ENCODE data around the gene ANO7.

ANO7 gene

GRCh38 chr2:241204490-241204889 lies 16.0 kb downstream of the ANO7 start:
- Histone ChIP-seq H3K79me2 (ENCODE audit: control insufficient read depth, insufficient read depth, low read length, poor library complexity) (no peaks in the 10 kb centered on the region), H3K9ac (ENCODE audit: low read length) (no peak overlapping the region), H3K4me1 (ENCODE audit: control insufficient read depth in 1 of 2, insufficient read depth in 2 of 2, low read length in 2 of 2) (peaks cover 0 to 8% of the 10 kb centered on the region in 2 experiments), H3K4me2 (ENCODE audit: low read length) (no peak overlapping the region), H3K36me3 (ENCODE audit: control insufficient read depth in 1 of 2, insufficient read depth in 2 of 2, low read length in 2 of 2) (no peaks in the 10 kb centered on the region), H2BK5ac (ENCODE audit: low read depth, low read length, poor library complexity) (no peak overlapping the region), H3K18ac (ENCODE audit: low read length) (no peak overlapping the region), H3K79me1 (ENCODE audit: low read length) (peaks cover 2% of the 10 kb centered on the region), H3K4ac (ENCODE audit: low read depth, low read length) (no peak overlapping the region), H3K9me3 (ENCODE audit: insufficient read depth, low read depth, low read length) (no peaks in the 10 kb centered on the region), H2AFZ (ENCODE audit: insufficient read depth, low read length, poor library complexity) (no peak overlapping the region), H4K12ac (ENCODE audit: low read depth, low read length) (no peak overlapping the region), H3K4me3 (ENCODE audit: low read depth, low read length) (no peak overlapping the region), H3K23ac (ENCODE audit: low read length) (no peak overlapping the region), H3K27ac (ENCODE audit: low read depth, low read length) (no peak overlapping the region), H4K8ac (ENCODE audit: low read depth, low read length) (no peak overlapping the region), H3K27me3 (ENCODE audit: insufficient read depth, low read length) (no peaks in the 10 kb centered on the region), H2BK12ac (ENCODE audit: low read length) (no peak overlapping the region), H3K14ac (ENCODE audit: low read length) (no peak overlapping the region), H2AK5ac (ENCODE audit: low read length) (no peak overlapping the region), H4K91ac (ENCODE audit: low read depth, low read length) (no peak overlapping the region), H2BK120ac (ENCODE audit: insufficient read depth, low read length, poor library complexity) (no peak overlapping the region)
- DNase-seq, result no peak
- WGBS (ENCODE audit: extremely low coverage, insufficient coverage, insufficient read length), result no CpG with 5 or more reads among the region's 4 CpGs

- Histone ChIP-seq H2BK120ac (ENCODE audit: insufficient read depth, low read length, poor library complexity) (no peak overlapping the region), H3K36me3 (ENCODE audit: control insufficient read depth in 1 of 2, insufficient read depth in 2 of 2, low read length in 2 of 2) (no peaks in the 10 kb centered on the region), H2AFZ (ENCODE audit: insufficient read depth, low read length, poor library complexity) (no peak overlapping the region), H4K8ac (ENCODE audit: low read depth, low read length) (no peak overlapping the region), H3K4me2 (ENCODE audit: low read length) (no peak overlapping the region), H2BK12ac (ENCODE audit: low read length) (no peak overlapping the region), H3K9me3 (ENCODE audit: insufficient read depth, low read depth, low read length) (no peaks in the 10 kb centered on the region), H4K12ac (ENCODE audit: low read depth, low read length) (no peak overlapping the region), H3K9ac (ENCODE audit: low read length) (no peak overlapping the region), H3K4me1 (ENCODE audit: control insufficient read depth in 1 of 2, insufficient read depth in 2 of 2, low read length in 2 of 2) (peaks cover 0 to 6% of the 10 kb centered on the region in 2 experiments), H3K18ac (ENCODE audit: low read length) (no peak overlapping the region), H2BK5ac (ENCODE audit: low read depth, low read length, poor library complexity) (no peak overlapping the region), H3K27ac (ENCODE audit: low read depth, low read length) (no peak overlapping the region), H3K4me3 (ENCODE audit: low read depth, low read length) (no peak overlapping the region), H3K79me1 (ENCODE audit: low read length) (peaks cover 2% of the 10 kb centered on the region), H3K23ac (ENCODE audit: low read length) (no peak overlapping the region), H3K79me2 (ENCODE audit: control insufficient read depth, insufficient read depth, low read length, poor library complexity) (no peaks in the 10 kb centered on the region), H2AK5ac (ENCODE audit: low read length) (no peak overlapping the region), H4K91ac (ENCODE audit: low read depth, low read length) (no peak overlapping the region), H3K27me3 (ENCODE audit: insufficient read depth, low read length) (no peaks in the 10 kb centered on the region), H3K4ac (ENCODE audit: low read depth, low read length) (no peak overlapping the region), H3K14ac (ENCODE audit: low read length) (no peak overlapping the region)
- WGBS (ENCODE audit: extremely low coverage, insufficient coverage, insufficient read length), result no CpG with 5 or more reads among the region's 3 CpGs
- DNase-seq, result no peak
Observed at GRCh38 chr2:241205086-241205485, 16.6 kb downstream of the ANO7 start.

GRCh38 chr2:241207151-241207550 lies 18.7 kb downstream of the ANO7 start:
- H3K18ac ChIP-seq (ENCODE audit: low read length), result no peak overlapping the region
- no peak overlapping the region for H4K8ac ChIP-seq (ENCODE audit: low read depth, low read length)
- H3K79me1 ChIP-seq (ENCODE audit: low read length), result no peaks in the 10 kb centered on the region
- peaks cover 0 to 4% of the 10 kb centered on the region in 2 experiments for H3K4me1 ChIP-seq (ENCODE audit: control insufficient read depth in 1 of 2, insufficient read depth in 2 of 2, low read length in 2 of 2)
- no peak overlapping the region for H3K23ac ChIP-seq (ENCODE audit: low read length)
- no peak overlapping the region for H3K4me3 ChIP-seq (ENCODE audit: low read depth, low read length)
- no peak overlapping the region for H4K12ac ChIP-seq (ENCODE audit: low read depth, low read length)
- H3K36me3 ChIP-seq (ENCODE audit: control insufficient read depth in 1 of 2, insufficient read depth in 2 of 2, low read length in 2 of 2), result no peaks in the 10 kb centered on the region
- H2AFZ ChIP-seq (ENCODE audit: insufficient read depth, low read length, poor library complexity), result no peak overlapping the region
- no peak overlapping the region for H2BK120ac ChIP-seq (ENCODE audit: insufficient read depth, low read length, poor library complexity)
- H3K4me2 ChIP-seq (ENCODE audit: low read length), result no peak overlapping the region
- H3K14ac ChIP-seq (ENCODE audit: low read length), result no peak overlapping the region
- no peak overlapping the region for H3K9ac ChIP-seq (ENCODE audit: low read length)
- no peak overlapping the region for H3K27ac ChIP-seq (ENCODE audit: low read depth, low read length)
- H2BK12ac ChIP-seq (ENCODE audit: low read length), result no peak overlapping the region
- DNase-seq, result no peak
- no peaks in the 10 kb centered on the region for H3K79me2 ChIP-seq (ENCODE audit: control insufficient read depth, insufficient read depth, low read length, poor library complexity)
- no peak overlapping the region for H2AK5ac ChIP-seq (ENCODE audit: low read length)
- no peak overlapping the region for H4K91ac ChIP-seq (ENCODE audit: low read depth, low read length)
- H2BK5ac ChIP-seq (ENCODE audit: low read depth, low read length, poor library complexity), result no peak overlapping the region
- H3K27me3 ChIP-seq (ENCODE audit: insufficient read depth, low read length), result no peaks in the 10 kb centered on the region
- WGBS (ENCODE audit: extremely low coverage, insufficient coverage, insufficient read length), result no CpG with 5 or more reads among the region's 1 CpG
- H3K9me3 ChIP-seq (ENCODE audit: insufficient read depth, low read depth, low read length), result no peaks in the 10 kb centered on the region
- H3K4ac ChIP-seq (ENCODE audit: low read depth, low read length), result no peak overlapping the region

- DNase-seq, result no peak
- no peak overlapping the region for H3K4me3 ChIP-seq (ENCODE audit: low read depth, low read length)
Observed at GRCh38 chr2:241207641-241208040, 19.2 kb downstream of the ANO7 start.

More at GRCh38 chr2:241207641-241208040, 19.2 kb downstream of the ANO7 start:
- Histone ChIP-seq H2BK12ac (ENCODE audit: low read length) (no peak overlapping the region), H3K9ac (ENCODE audit: low read length) (no peak overlapping the region), H2BK120ac (ENCODE audit: insufficient read depth, low read length, poor library complexity) (no peak overlapping the region), H3K4me2 (ENCODE audit: low read length) (no peak overlapping the region), H4K91ac (ENCODE audit: low read depth, low read length) (no peak overlapping the region), H3K14ac (ENCODE audit: low read length) (no peak overlapping the region), H2AK5ac (ENCODE audit: low read length) (no peak overlapping the region), H4K12ac (ENCODE audit: low read depth, low read length) (no peak overlapping the region), H3K36me3 (ENCODE audit: control insufficient read depth in 1 of 2, insufficient read depth in 2 of 2, low read length in 2 of 2) (no peaks in the 10 kb centered on the region), H3K18ac (ENCODE audit: low read length) (no peak overlapping the region), H2BK5ac (ENCODE audit: low read depth, low read length, poor library complexity) (no peak overlapping the region), H3K27ac (ENCODE audit: low read depth, low read length) (no peak overlapping the region), H3K79me1 (ENCODE audit: low read length) (no peaks in the 10 kb centered on the region), H3K23ac (ENCODE audit: low read length) (no peak overlapping the region), H4K8ac (ENCODE audit: low read depth, low read length) (no peak overlapping the region), H3K9me3 (ENCODE audit: insufficient read depth, low read depth, low read length) (no peaks in the 10 kb centered on the region), H3K4ac (ENCODE audit: low read depth, low read length) (no peak overlapping the region), H3K79me2 (ENCODE audit: control insufficient read depth, insufficient read depth, low read length, poor library complexity) (no peaks in the 10 kb centered on the region), H3K27me3 (ENCODE audit: insufficient read depth, low read length) (no peaks in the 10 kb centered on the region), H2AFZ (ENCODE audit: insufficient read depth, low read length, poor library complexity) (no peak overlapping the region), H3K4me1 (ENCODE audit: control insufficient read depth in 1 of 2, insufficient read depth in 2 of 2, low read length in 2 of 2) (peaks cover 0 to 4% of the 10 kb centered on the region in 2 experiments)
- no CpG with 5 or more reads among the region's 6 CpGs for WGBS (ENCODE audit: extremely low coverage, insufficient coverage, insufficient read length)
